Measurements from ENCODE around the gene CA4.

DNA sequence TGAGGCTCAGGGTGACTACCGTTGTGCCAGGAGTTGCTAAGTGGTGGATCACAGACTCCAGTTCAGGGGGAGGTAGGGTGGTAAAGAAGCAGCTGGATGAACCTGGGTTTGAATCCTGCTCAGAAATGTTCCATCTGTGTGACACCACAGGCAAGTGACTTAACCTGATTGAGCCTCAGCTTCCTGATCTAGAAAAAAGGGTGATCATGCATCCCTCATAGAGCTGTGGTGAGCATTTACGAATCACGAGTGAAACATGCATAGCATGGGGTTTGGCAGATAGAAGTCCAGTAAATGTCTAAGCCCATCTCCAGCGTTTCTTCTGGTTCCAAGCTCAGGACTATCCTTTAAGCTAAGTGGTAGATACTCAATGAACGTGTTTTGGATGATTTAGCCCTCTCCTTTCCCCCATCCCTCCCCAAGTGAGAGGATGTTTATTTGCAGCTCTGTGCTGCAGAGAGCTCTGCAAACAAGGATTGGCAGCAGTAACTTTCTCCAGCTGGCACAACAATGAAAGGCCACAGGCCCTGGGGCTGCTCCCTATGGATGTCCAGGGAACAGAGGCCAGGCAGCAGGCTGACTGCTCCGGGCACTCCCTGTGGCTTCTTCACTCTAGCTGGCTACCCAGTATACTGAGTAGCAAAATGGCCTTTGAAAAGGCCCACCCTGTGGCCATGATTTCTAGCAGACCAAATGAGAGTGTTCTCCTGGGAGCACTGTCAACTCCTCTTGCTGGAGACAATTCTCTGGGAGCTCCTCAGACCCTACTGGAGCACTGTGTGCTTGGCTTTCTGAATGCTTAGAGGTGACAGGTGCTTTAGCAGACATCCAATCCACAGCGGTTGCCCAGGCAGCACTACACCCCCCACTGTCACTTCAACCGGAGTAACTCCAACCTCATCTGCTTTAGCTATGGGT lies 21.3 kb downstream of the CA4 start:
- TF ChIP-seq, protein P1, sequence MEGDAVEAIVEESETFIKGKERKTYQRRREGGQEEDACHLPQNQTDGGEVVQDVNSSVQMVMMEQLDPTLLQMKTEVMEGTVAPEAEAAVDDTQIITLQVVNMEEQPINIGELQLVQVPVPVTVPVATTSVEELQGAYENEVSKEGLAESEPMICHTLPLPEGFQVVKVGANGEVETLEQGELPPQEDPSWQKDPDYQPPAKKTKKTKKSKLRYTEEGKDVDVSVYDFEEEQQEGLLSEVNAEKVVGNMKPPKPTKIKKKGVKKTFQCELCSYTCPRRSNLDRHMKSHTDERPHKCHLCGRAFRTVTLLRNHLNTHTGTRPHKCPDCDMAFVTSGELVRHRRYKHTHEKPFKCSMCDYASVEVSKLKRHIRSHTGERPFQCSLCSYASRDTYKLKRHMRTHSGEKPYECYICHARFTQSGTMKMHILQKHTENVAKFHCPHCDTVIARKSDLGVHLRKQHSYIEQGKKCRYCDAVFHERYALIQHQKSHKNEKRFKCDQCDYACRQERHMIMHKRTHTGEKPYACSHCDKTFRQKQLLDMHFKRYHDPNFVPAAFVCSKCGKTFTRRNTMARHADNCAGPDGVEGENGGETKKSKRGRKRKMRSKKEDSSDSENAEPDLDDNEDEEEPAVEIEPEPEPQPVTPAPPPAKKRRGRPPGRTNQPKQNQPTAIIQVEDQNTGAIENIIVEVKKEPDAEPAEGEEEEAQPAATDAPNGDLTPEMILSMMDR (IDR thresholded peaks at IDR 0.05): no peak
- no peak for TF ChIP-seq POLR2A (IDR thresholded peaks at IDR 0.05)
